Measurements from ENCODE around the gene SRF.

The SRF gene

DNA sequence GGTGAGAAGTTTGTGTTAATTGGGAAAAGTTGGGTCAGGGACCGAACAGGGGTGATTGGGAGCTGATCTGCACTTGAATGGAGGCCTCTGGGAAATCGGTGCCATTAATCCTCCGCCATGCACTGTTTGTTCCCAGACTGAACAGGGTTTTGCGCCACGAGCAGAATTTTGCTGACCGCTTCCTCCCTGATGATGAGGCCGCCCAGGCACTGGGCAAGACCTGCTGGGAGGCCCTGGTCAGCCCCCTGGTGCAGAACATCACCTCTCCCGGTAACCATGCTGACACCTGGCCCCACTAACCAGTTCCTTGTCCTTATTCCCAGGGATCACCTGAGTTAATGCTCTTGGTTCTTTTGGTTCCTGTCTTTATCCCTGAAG, 32.6 kb downstream of the SRF start:
- no peak for DNase-seq
- in situ Hi-C loops (cut with MboI; ENCODE audit: low pct_unique_long_range_greater_than_20kb, low sequenced_read_pairs): no loop called here

DNA sequence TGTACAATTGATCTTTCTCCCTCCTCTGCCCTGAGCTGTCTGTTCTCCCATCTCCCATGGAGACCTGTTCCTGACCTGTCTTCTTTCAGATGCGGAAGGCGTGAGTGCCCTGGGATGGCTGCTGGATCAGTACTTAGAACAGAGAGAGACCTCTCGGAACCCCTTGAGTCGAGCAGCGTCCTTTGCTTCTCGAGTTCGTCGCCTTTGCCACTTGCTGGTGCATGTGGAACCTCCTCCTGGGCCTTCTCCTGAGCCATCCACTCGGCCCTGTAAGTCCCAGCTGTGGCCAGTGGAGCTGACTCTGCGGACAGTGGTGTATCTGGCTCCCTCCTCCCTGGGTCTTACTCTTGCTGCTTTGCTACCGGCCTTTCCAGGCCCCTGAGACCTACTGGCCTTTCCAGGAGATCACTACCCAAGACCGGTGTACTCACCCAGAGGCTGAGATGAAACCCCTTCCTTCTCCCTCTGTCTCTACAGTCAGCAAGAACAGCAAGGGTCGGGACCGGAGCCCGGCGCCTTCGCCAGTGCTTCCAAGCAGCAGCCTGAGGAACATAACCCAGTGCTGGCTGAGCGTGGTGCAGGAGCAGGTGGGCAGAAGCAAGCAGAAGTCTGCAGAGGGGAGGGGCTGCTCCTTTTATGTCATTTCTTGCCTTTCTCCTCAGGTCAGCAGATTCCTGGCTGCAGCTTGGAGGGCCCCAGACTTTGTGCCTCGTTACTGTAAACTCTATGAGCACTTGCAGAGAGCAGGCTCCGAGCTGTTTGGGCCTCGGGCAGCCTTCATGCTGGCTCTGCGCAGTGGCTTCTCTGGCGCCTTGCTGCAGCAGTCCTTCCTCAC, 33.4 kb downstream of the SRF start:
- no peak for DNase-seq
- in situ Hi-C loops (cut with MboI; ENCODE audit: low pct_unique_long_range_greater_than_20kb, low sequenced_read_pairs): no loop called here

DNA sequence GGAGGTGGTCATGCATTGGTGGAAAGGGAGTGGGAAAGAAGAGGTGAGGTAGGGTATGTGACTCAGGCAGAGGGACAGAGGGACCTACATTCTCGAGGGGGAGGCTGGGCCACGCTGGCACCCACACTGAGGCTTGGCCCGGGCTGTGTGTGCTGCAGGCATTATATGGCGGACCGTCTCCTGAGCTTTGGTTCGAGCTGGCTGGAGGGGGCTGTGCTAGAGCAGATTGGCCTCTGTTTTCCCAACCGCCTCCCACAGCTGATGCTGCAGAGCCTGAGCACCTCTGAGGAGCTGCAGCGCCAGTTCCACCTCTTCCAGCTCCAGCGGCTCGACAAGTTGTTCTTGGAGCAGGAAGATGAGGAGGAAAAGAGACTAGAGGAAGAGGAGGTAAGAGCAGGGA, 34.8 kb downstream of the SRF start:
- in situ Hi-C loops (cut with MboI; ENCODE audit: low pct_unique_long_range_greater_than_20kb, low sequenced_read_pairs): no loop called here
- no peak for DNase-seq

DNA sequence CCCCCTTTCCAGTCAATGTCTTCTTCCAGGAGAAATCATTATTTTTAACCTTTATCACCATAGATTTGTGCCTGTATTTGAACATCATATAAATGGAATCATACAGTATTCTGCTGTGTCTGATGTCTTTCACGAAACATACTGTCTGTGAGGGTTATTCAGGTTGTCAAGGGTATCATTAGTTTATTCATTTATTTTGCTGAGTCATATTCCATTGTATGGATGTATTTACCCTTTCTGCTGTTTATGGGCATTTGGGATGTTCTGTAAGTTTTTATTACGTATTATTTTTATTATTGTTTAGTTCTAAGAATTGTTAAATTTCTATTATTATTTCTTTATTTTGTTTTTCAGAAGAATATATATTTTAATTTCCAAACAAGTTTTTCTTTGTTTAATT, 36.2 kb downstream of the SRF start:
- DNase-seq: no peak
- in situ Hi-C loops (cut with MboI; ENCODE audit: low pct_unique_long_range_greater_than_20kb, low sequenced_read_pairs): no loop called here

GRCh38 chr6:43211955-43212354, 40.9 kb downstream of the SRF start:
- in situ Hi-C loops (cut with MboI; ENCODE audit: low pct_unique_long_range_greater_than_20kb, low sequenced_read_pairs): no loop called here
- DNase-seq: no peak

GRCh38 chr6:43213431-43213830, 42.4 kb downstream of the SRF start:
- DNase-seq: no peak
- in situ Hi-C loops (cut with MboI; ENCODE audit: low pct_unique_long_range_greater_than_20kb, low sequenced_read_pairs): no loop called here

DNA sequence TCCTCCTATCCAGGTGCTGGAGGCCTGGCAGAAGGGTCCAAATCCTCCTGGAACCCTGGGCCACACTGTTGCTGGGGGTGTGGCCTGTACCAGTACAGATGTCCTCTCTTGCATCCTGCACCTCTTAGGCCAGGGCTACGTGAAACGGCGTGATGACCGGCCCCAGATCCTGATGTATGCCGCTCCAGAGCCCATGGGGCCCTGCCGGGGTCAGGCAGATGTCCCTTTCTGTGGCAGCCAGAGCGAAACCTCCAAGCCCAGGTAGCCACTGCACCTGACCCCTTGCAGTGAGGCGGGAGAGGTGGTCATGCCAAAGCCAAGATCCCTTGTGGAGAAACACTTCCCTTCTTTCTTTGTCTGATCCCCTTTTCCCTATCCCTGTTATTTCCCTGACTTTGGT, 44.0 kb downstream of the SRF start:
- in situ Hi-C loops (cut with MboI; ENCODE audit: low pct_unique_long_range_greater_than_20kb, low sequenced_read_pairs): no loop called here
- DNase-seq: no peak

- no peak for DNase-seq
- in situ Hi-C loops (cut with MboI; ENCODE audit: low pct_unique_long_range_greater_than_20kb, low sequenced_read_pairs): no loop called here
Measured at GRCh38 chr6:43216200-43216599, 45.1 kb downstream of the SRF start.

DNA sequence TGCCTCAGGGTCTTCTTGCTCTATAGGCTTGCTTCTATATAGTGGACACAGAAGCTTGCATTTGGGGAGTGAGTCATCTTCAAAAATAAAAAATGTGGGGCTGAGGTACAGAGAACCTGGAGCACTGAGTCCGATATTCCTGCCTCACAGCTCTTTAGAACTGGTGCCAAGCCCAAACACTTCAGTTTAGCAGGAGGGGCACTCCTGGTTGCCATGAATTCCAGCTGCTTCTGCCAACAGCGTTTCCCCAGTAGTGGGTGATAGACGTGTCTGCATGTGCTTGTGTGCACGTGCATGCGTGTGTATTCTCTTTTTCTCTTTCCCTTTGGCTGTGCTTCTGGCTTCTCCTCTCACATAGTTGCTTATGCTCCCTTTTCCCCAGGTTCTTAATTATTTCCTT, 46.3 kb downstream of the SRF start:
- no peak for DNase-seq
- in situ Hi-C loops (cut with MboI; ENCODE audit: low pct_unique_long_range_greater_than_20kb, low sequenced_read_pairs): no loop called here

GRCh38 chr6:43219119-43219518, 48.0 kb downstream of the SRF start:
- in situ Hi-C loops (cut with MboI; ENCODE audit: low pct_unique_long_range_greater_than_20kb, low sequenced_read_pairs): no loop called here
- no peak for DNase-seq

DNA sequence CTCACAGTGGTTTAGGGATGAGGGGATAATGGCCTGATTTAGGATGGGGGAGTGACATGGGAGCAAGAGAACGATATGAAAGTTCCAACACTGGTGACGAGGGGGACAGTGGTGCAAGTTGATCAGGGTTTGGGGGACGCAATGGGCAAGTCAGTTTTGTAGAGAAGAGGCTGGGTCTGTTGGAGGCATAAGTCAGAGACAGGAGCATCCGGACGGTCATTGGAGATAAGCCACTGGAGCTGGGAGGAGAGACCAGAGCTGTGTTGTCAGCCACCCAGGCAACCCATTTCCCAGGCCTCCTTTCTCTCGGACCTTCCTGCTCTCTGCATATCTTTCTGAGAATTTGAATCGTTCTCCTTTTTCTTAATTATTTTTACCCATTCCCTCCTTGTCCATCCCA, 48.7 kb downstream of the SRF start:
- DNase-seq: no peak
- in situ Hi-C loops (cut with MboI; ENCODE audit: low pct_unique_long_range_greater_than_20kb, low sequenced_read_pairs): no loop called here

DNA sequence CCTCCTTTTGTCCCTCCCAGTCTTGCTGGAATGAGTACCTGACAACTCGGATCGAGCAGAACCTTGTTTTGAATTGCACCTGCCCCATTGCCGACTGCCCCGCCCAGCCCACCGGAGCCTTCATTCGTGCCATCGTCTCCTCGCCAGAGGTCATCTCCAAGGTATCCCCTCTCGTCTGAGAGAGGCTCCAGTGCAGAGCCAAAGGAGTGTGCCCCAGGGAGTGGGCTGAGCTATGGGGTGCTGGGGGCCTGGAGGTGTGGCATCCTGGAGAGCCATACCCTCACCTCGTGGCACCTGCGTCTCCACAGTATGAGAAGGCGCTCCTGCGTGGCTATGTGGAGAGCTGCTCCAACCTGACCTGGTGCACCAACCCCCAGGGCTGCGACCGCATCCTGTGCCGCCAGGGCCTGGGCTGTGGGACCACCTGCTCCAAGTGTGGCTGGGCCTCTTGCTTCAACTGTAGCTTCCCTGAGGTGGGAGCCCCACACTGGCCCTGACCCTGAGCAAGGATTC, 49.4 kb downstream of the SRF start:
- DNase-seq: no peak
- in situ Hi-C loops (cut with MboI; ENCODE audit: low pct_unique_long_range_greater_than_20kb, low sequenced_read_pairs): no loop called here

- in situ Hi-C loops (cut with MboI; ENCODE audit: low pct_unique_long_range_greater_than_20kb, low sequenced_read_pairs): no loop called here
- DNase-seq: no peak
Measured at GRCh38 chr6:43221046-43221972, 50.2 kb downstream of the SRF start.

DNA sequence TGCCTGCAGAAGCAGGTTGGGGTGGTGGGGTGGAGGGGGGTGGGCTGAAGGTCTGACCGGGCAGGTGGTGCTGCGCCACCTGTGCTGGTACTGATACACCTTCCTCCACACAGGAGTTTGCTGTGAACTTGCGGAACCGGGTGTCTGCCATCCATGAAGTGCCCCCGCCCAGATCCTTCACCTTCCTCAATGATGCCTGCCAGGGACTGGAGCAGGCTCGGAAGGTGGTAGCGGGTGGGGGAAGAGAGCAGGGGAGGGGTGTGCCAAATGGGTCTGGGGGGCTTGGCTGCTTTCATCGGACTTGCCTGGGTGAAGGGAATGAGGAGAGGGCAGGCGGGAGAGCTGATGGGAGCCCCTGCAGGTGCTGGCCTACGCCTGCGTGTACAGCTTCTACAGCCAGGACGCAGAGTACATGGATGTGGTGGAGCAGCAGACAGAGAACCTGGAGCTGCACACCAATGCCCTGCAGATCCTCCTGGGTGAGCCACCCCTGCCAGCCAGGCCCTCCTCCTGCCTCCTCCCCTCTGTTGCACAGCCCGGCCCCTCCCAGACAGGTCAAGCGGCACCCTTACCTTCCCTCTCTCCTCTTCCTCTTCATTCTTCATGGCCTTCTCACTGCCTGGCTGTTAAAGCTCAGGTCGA, 51.5 kb downstream of the SRF start:
- in situ Hi-C loops (cut with MboI; ENCODE audit: low pct_unique_long_range_greater_than_20kb, low sequenced_read_pairs): no loop called here
- DNase-seq: no peak

DNA sequence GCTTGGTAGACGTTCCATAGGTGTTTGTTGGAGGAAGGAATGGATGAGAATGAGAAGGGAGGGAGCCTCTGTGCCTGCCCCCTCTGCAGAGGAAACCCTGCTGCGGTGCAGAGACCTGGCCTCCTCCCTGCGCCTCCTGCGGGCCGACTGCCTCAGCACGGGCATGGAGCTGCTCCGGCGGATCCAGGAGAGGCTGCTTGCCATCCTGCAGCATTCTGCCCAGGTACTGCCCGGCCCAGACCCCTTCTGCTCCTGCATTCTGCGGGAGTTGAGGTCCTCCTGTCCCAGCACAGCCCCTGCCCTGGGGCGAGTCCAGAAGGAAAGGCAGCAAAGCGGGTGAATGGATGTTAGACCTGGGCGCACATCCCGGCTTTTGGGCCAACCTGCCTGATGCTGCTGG, 52.1 kb downstream of the SRF start:
- in situ Hi-C loops (cut with MboI; ENCODE audit: low pct_unique_long_range_greater_than_20kb, low sequenced_read_pairs): no loop called here
- DNase-seq: no peak

GRCh38 chr6:43226192-43226851, 55.3 kb downstream of the SRF start:
- in situ Hi-C loops (cut with MboI; ENCODE audit: low pct_unique_long_range_greater_than_20kb, low sequenced_read_pairs): no loop called here
- DNase-seq: no peak

DNA sequence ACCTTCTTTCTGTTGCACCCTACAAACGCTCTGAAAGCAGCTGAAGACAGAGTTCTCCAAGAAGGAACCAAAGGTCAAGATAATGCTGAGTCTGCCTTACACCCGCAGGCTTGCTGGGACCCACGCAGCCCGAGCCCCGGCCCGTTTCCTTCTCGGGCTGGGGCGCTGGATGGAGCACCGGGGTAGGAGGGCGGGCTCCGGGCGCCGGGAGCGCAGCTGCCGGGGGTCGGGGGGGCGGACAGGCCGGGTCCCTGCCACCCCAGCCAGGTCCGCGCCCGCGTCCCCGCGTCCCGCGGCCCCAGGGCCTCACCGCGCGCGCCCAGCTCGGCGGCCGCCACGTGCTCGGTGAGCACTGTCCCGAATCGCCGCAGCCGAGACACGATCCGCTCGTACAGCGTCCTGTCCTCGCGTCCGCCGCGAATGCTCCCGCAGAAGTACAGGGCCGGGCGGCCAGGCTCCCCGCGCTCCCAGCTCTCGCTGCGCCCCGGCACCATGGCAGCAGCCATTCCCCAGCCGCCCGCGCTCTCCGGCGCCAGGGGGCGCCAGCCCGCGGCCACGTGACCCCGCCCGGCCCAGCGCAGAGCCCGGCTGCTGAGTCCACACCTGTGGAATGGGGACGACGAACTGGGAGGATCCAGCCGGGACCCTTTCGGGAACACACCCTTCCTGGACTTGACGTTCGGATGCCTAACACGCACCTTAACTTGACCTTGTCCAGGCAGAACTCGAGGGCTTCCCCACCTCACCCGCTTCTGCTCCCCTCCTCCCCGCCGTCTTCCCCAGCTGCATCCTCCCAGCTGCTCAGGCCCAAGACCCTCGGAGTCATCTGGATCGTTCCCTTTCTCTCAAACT, 58.1 kb downstream of the SRF start, which contains the start of gene DNPH1:
DNPH1 (minus strand) TSS at position 531 of the 852 bp plus-strand sequence; CDS start at position 506, 25 bp downstream.
- peak; percentile 77 for DNase-seq

More for the DNA sequence above, 58.1 kb downstream of the SRF start, which contains the start of gene DNPH1:
- in situ Hi-C loops (cut with MboI; ENCODE audit: low pct_unique_long_range_greater_than_20kb, low sequenced_read_pairs): no loop called here
